GM12891 (cell line): ENCODE data around the gene CORO2B.

Source experiments
- POLR2AphosphoS5 ChIP-seq: IDR thresholded peaks from 2 replicates; pipeline ENCODE4 v1.6.1; 2011; ENCODE audit warnings: low read depth, low read length, control low read depth
- TAF1 ChIP-seq: IDR thresholded peaks from 2 replicates; pipeline ENCODE4 v1.6.1; 2011; ENCODE audit warnings: low read depth, low read length, control low read depth

GRCh38 chr15:68718468-68718867 lies 139.7 kb downstream of the CORO2B start:
- TF ChIP-seq POLR2AphosphoS5 (no peak), TAF1 (no peak)
